Endodermal cell (in vitro differentiated cells): Measurements from ENCODE around the gene CADM1. TPM values are rescaled to one million over a fixed set of nuclear protein-coding genes. Genes with fewer than 3 reads are reported as not detected.

Experiments used
- DNase-seq: peaks from one replicate; pipeline ENCODE4 v3.0.0-alpha.2; 2017
- H3K27ac ChIP-seq: 2 replicates; pipeline ENCODE4 v1.5.1; 2013; ENCODE audit warnings: mild to moderate bottlenecking, low read depth, low read length, moderate library complexity
- H3K27me3 ChIP-seq: 2 replicates; pipeline ENCODE4 v1.6.1; 2013; ENCODE audit warnings: mild to moderate bottlenecking, low read length, moderate library complexity; ENCODE audit not compliant: insufficient read depth, control insufficient read depth, poor library complexity, severe bottlenecking
- H3K36me3 ChIP-seq: 2 replicates; pipeline ENCODE4 v1.7.0; 2013; ENCODE audit warnings: mild to moderate bottlenecking, low read length, moderate library complexity; ENCODE audit not compliant: control insufficient read depth, insufficient read depth
- H3K4me1 ChIP-seq: one replicate; pipeline ENCODE4 v1.7.0; 2013; ENCODE audit warnings: low read length; ENCODE audit not compliant: control insufficient read depth, insufficient read depth
- H3K4me3 ChIP-seq: 2 replicates; pipeline ENCODE4 v1.5.1; 2013; ENCODE audit warnings: mild to moderate bottlenecking, low read length, moderate library complexity
- H3K9ac ChIP-seq: 2 replicates; pipeline ENCODE4 v1.6.1; 2013; ENCODE audit warnings: mild to moderate bottlenecking, low read length, moderate library complexity; ENCODE audit not compliant: poor library complexity, severe bottlenecking; ENCODE audit errors: extremely low read depth
- H3K9me3 ChIP-seq: 2 replicates; pipeline ENCODE4 v1.6.1; 2013; ENCODE audit warnings: mild to moderate bottlenecking, low read length, moderate library complexity; ENCODE audit not compliant: control insufficient read depth
- H3K27ac Mint-ChIP-seq: 2 replicates; pipeline ENCODE4 v1.8.0; 2020; ENCODE audit warnings: mixed read lengths
- H3K27me3 Mint-ChIP-seq: 2 replicates; pipeline ENCODE4 v1.8.0; 2021; ENCODE audit warnings: mild to moderate bottlenecking, mixed read lengths; ENCODE audit not compliant: insufficient read depth
- H3K36me3 Mint-ChIP-seq: 2 replicates; pipeline ENCODE4 v1.8.0; 2020; ENCODE audit warnings: low read depth, mixed read lengths
- H3K4me1 Mint-ChIP-seq: 2 replicates; pipeline ENCODE4 v1.8.0; 2020; ENCODE audit warnings: mixed read lengths
- H3K4me3 Mint-ChIP-seq: 2 replicates; pipeline ENCODE4 v1.8.0; 2020; ENCODE audit warnings: mild to moderate bottlenecking, moderate library complexity, mixed read lengths
- H3K9me3 Mint-ChIP-seq: 2 replicates; pipeline ENCODE4 v1.8.0; 2020; ENCODE audit warnings: mild to moderate bottlenecking, mixed read lengths
- WGBS, 2 experiments: methylation state at CpG; one replicate each; pipeline versions ENCODE4 v1.1.5 to v1.1.7; 2013; ENCODE audit warnings: missing lambda C conversion rate in 2 of 2, mixed read lengths in 1 of 2; ENCODE audit not compliant: insufficient coverage in 1 of 2, insufficient read length in 1 of 2; 5-methylcytosine and 5-hydroxymethylcytosine counted together
- total RNA-seq, 2 donors: library from RNA; stranded (reverse); fragmentation: NEBNext Ultra II Directional in 1 of 2; extraction: Animal tissue kit (Norgen Biotek cat#: 25700) in 1 of 2; gene quantifications; 2 replicates in 1 of 2; 3 replicates in 1 of 2; pipeline ENCODE4 v1.2.1, GENCODE V29; 2021
- TF ChIP-seq, protein P1 (sequence below): fragments of 200-600 bp; sonication (generic); conservative IDR thresholded peaks from 2 replicates; pipeline ENCODE4 v1.5.0; 2021; ENCODE audit warnings: antibody characterized with exemption, mild to moderate bottlenecking

The CADM1 gene
- total RNA-seq, 2 donors from 2014 or later = 76.3 to 88.2 TPM

DNA sequence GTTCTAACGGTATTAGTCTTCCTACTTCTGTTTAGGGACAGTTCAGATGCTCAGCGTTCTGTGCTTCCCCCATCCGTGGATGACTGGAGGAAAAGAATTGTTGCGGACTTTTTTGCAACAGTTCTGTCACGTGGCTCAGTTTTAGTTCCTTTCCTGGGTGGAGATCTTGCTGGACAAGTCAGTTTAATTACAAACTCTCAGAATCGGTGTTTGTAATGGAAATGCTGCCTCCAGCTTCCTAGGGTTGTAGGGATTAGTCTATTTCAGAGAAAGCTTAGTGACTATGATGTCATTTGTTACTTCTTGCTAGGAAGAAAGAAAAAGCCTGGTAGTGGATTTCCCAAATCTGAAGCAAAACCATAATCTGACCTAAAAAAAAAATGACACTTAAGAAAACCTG is 320.4 kb downstream of the CADM1 start:
- Mint-ChIP-seq H3K4me3 (no peak overlapping the region), H3K27ac (no peak overlapping the region), H3K27me3 (no peaks in the 10 kb centered on the region), H3K36me3 (no peaks in the 10 kb centered on the region), H3K4me1 (peaks cover 14% of the 10 kb centered on the region), H3K9me3 (no peaks in the 10 kb centered on the region)
- no peak for DNase-seq
- Histone ChIP-seq H3K27me3 (no peaks in the 10 kb centered on the region), H3K27ac (no peak overlapping the region), H3K9me3 (no peaks in the 10 kb centered on the region), H3K36me3 (no peaks in the 10 kb centered on the region), H3K4me3 (no peak overlapping the region), H3K9ac (no peak overlapping the region), H3K4me1 (no peaks in the 10 kb centered on the region)
- TF ChIP-seq, protein P1, sequence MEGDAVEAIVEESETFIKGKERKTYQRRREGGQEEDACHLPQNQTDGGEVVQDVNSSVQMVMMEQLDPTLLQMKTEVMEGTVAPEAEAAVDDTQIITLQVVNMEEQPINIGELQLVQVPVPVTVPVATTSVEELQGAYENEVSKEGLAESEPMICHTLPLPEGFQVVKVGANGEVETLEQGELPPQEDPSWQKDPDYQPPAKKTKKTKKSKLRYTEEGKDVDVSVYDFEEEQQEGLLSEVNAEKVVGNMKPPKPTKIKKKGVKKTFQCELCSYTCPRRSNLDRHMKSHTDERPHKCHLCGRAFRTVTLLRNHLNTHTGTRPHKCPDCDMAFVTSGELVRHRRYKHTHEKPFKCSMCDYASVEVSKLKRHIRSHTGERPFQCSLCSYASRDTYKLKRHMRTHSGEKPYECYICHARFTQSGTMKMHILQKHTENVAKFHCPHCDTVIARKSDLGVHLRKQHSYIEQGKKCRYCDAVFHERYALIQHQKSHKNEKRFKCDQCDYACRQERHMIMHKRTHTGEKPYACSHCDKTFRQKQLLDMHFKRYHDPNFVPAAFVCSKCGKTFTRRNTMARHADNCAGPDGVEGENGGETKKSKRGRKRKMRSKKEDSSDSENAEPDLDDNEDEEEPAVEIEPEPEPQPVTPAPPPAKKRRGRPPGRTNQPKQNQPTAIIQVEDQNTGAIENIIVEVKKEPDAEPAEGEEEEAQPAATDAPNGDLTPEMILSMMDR = no peak
- 90 to 92% methylated on average over 5 to 6 of the region's 6 CpGs for WGBS, 2 experiments

DNA sequence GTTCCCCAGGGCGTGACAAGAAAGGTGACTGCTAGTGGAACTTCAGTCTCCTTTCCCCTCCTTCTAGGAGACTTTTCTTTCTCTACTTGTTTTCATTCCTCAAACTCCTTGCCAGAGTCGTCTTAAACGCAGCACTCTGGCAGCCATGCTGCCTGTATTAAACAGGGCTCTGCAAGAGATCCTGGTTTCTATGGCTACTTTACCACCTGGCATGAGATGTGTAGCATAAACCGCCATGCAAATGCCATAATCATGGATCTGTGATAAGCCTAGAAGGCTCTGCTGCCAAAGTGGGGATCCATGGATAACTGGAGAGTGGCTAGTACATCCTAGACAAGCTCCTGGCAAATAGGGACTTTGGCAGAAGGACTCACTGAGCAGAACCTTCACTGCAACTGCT is 321.1 kb downstream of the CADM1 start:
- Histone ChIP-seq H3K4me3 (no peak overlapping the region), H3K4me1 (no peaks in the 10 kb centered on the region), H3K36me3 (no peaks in the 10 kb centered on the region), H3K9ac (no peak overlapping the region), H3K9me3 (no peaks in the 10 kb centered on the region), H3K27me3 (no peaks in the 10 kb centered on the region), H3K27ac (no peak overlapping the region)
- WGBS, 2 experiments = 83 to 94% methylated on average over 4 of the region's 4 CpGs
- TF ChIP-seq, protein P1 = no peak
- H3K27ac Mint-ChIP-seq = no peak overlapping the region
- DNase-seq = no peak
- H3K9me3 Mint-ChIP-seq = no peaks in the 10 kb centered on the region
- no peaks in the 10 kb centered on the region for H3K27me3 Mint-ChIP-seq
- H3K4me3 Mint-ChIP-seq = no peak overlapping the region
- peaks cover 4% of the 10 kb centered on the region for H3K36me3 Mint-ChIP-seq
- H3K4me1 Mint-ChIP-seq = peaks cover 14% of the 10 kb centered on the region

DNA sequence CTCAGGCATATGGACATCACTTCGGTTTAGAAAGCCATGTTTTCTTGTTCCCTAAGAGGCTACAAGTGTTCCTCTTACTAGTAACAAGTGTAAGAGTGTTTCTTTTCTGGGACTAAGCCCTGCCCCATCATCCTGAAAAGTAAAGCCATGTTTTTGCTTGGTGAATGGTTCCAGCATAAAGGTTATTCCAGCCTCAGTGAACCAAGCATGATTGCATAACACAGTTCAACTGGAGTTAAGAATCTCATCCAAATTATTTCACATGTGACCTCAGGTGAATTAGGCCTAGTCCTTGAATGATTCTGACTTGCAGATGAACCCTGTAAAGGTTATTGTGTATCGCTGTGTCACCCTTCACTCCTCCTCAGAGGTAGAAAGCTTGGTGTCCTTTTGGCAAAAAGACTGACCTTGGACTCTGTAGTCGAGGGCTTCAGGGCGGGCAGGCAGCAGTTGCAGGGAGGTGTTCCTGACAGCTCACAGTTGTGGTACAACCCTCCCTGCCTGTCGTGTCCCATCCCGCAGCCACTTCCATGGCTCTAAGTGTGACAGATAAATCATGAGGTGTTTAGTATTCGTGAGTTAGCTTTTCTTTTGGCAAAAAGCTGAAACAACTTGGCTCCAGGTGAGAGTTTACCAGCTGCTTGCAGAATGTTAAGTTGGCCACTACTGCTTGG is 321.8 kb downstream of the CADM1 start:
- Mint-ChIP-seq H3K27me3 (no peaks in the 10 kb centered on the region), H3K4me1 (peaks cover 17% of the 10 kb centered on the region), H3K9me3 (no peaks in the 10 kb centered on the region), H3K27ac (no peak overlapping the region), H3K36me3 (peaks cover 6% of the 10 kb centered on the region), H3K4me3 (no peak overlapping the region)
- H3K36me3 ChIP-seq = no peaks in the 10 kb centered on the region
- no peaks in the 10 kb centered on the region for H3K27me3 ChIP-seq
- TF ChIP-seq, protein P1 = no peak
- no peak overlapping the region for H3K9ac ChIP-seq
- H3K9me3 ChIP-seq = no peaks in the 10 kb centered on the region
- DNase-seq = no peak
- 94 to 97% methylated on average over 6 to 7 of the region's 7 CpGs for WGBS, 2 experiments
- H3K27ac ChIP-seq = no peak overlapping the region
- H3K4me3 ChIP-seq = no peak overlapping the region
- no peaks in the 10 kb centered on the region for H3K4me1 ChIP-seq
